KOPT-K1 (cell line): Measurements from ENCODE around the gene DPYSL3.

Experiments
- H3K27ac ChIP-seq: fragments of 200-600 bp; sonication (generic); 2 replicates; pipeline ENCODE4 v1.5.1; 2016; ENCODE audit warnings: antibody characterized with exemption, mild to moderate bottlenecking, low read depth, low read length; ENCODE audit not compliant: poor library complexity, severe bottlenecking
- H3K36me3 ChIP-seq: fragments of 200-600 bp; sonication (generic); 2 replicates; pipeline ENCODE4 v1.5.1; 2017; ENCODE audit warnings: antibody characterized with exemption, mild to moderate bottlenecking, low read length, moderate library complexity; ENCODE audit not compliant: insufficient read depth
- H3K9me3 ChIP-seq: fragments of 200-600 bp; sonication (generic); 2 replicates; pipeline ENCODE4 v1.5.1; 2017; ENCODE audit warnings: antibody characterized with exemption, low read length, mild to moderate bottlenecking; ENCODE audit not compliant: insufficient read depth, poor library complexity, severe bottlenecking

DPYSL3 gene

GRCh38 chr5:147396070-147396823, 113.6 kb downstream of the DPYSL3 start:
- H3K27ac ChIP-seq: no peak overlapping the region
- H3K36me3 ChIP-seq: no peaks in the 10 kb centered on the region
- no peaks in the 10 kb centered on the region for H3K9me3 ChIP-seq

- Histone ChIP-seq H3K36me3 (no peaks in the 10 kb centered on the region), H3K27ac (no peak overlapping the region), H3K9me3 (no peaks in the 10 kb centered on the region)
These were observed 115.8 kb downstream of the DPYSL3 start for GRCh38 chr5:147393874-147394672.

- Histone ChIP-seq H3K36me3 (no peaks in the 10 kb centered on the region), H3K27ac (no peak overlapping the region), H3K9me3 (no peaks in the 10 kb centered on the region)
These were observed 118.1 kb downstream of the DPYSL3 start for GRCh38 chr5:147391781-147392180.

DNA sequence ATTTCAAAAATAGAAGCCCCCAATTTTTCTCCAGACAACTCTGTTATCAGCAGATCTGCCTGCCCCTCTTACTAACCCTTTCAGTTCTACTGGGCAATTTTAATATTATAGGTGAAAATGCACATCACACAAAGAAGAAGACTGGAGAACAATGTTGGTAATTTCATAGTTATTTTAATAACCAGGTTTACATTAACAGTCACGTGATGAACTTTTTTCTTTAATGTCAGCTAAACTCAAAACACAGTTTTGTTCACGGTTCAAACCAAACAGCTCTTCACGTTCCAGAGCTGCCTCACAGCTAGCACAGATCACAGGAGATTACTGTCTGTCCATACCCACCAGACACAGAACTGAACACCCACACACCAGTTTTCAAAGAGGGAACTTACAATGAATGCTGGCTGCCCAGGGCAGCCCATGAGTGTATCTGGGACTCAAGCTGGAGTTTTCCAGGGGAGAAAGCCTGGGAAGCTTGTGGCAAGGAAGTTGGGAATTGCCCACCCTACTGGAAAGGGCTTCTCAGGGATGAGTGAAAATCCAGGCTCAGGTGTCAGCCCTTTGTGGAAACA, 119.1 kb downstream of the DPYSL3 start:
- Histone ChIP-seq H3K27ac (no peak overlapping the region), H3K36me3 (no peaks in the 10 kb centered on the region), H3K9me3 (no peaks in the 10 kb centered on the region)

- no peaks in the 10 kb centered on the region for H3K9me3 ChIP-seq
- H3K27ac ChIP-seq: no peak overlapping the region
- H3K36me3 ChIP-seq: no peaks in the 10 kb centered on the region
These were observed 121.4 kb downstream of the DPYSL3 start for GRCh38 chr5:147388184-147389108.

- Histone ChIP-seq H3K36me3 (no peaks in the 10 kb centered on the region), H3K27ac (no peak overlapping the region), H3K9me3 (no peaks in the 10 kb centered on the region)
These were observed 122.8 kb downstream of the DPYSL3 start for GRCh38 chr5:147387109-147387508.

GRCh38 chr5:147384346-147385193, 125.3 kb downstream of the DPYSL3 start:
- Histone ChIP-seq H3K36me3 (no peaks in the 10 kb centered on the region), H3K9me3 (no peaks in the 10 kb centered on the region), H3K27ac (no peak overlapping the region)

DNA sequence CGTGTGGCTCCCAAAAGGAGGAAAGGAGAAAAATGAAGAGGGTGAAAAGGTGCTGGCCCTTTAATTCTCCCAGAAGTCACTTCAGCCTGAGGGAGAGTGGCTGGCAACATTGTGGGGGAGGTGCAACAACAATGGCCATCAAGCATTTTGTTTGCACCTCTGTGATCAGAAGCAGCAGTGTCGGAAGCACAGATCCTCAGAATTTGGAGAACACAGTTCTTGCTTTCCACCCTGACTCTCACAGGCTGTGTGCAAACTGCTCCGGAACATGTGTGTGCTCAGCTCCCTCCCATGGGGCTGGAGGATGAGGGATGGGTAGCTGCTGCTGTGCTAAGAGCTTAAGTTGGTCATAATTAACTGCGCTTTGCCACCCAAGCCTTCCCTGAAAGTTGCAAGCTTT, 127.1 kb downstream of the DPYSL3 start:
- H3K36me3 ChIP-seq: no peaks in the 10 kb centered on the region
- H3K27ac ChIP-seq: no peak overlapping the region
- H3K9me3 ChIP-seq: no peaks in the 10 kb centered on the region

GRCh38 chr5:147381555-147381954, 128.3 kb downstream of the DPYSL3 start:
- no peak overlapping the region for H3K27ac ChIP-seq
- H3K36me3 ChIP-seq: no peaks in the 10 kb centered on the region
- H3K9me3 ChIP-seq: no peaks in the 10 kb centered on the region

GRCh38 chr5:147377682-147378081, 132.2 kb downstream of the DPYSL3 start:
- H3K36me3 ChIP-seq: no peaks in the 10 kb centered on the region
- no peaks in the 10 kb centered on the region for H3K9me3 ChIP-seq

GRCh38 chr5:147375151-147375550, 134.7 kb downstream of the DPYSL3 start:
- Histone ChIP-seq H3K9me3 (no peaks in the 10 kb centered on the region), H3K36me3 (no peaks in the 10 kb centered on the region), H3K27ac (no peak overlapping the region)

More at GRCh38 chr5:147377682-147378081, 132.2 kb downstream of the DPYSL3 start:
- H3K27ac ChIP-seq: no peak overlapping the region

DNA sequence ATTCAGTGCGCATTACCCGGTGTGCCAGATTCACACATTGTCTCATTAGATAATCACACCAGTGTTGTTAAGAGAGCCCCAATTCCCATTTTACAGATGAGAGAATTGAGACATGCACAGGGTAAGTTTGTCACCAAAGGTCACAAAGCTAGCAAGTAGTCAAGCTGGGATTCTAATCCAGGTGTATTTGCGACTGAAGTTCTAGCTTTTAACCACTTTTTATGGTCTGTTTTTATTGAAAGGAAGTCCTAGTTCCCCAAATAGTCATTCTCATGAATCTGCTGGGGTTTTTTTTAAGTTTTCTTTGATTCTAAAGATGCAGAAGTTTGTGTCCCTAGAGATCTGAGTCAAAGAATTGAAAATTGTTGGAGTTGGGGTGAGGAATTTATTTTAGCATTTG, 136.5 kb downstream of the DPYSL3 start:
- no peak overlapping the region for H3K27ac ChIP-seq
- no peaks in the 10 kb centered on the region for H3K9me3 ChIP-seq
- no peaks in the 10 kb centered on the region for H3K36me3 ChIP-seq

GRCh38 chr5:147372191-147372590, 137.7 kb downstream of the DPYSL3 start:
- Histone ChIP-seq H3K36me3 (no peaks in the 10 kb centered on the region), H3K9me3 (no peaks in the 10 kb centered on the region), H3K27ac (no peak overlapping the region)

DNA sequence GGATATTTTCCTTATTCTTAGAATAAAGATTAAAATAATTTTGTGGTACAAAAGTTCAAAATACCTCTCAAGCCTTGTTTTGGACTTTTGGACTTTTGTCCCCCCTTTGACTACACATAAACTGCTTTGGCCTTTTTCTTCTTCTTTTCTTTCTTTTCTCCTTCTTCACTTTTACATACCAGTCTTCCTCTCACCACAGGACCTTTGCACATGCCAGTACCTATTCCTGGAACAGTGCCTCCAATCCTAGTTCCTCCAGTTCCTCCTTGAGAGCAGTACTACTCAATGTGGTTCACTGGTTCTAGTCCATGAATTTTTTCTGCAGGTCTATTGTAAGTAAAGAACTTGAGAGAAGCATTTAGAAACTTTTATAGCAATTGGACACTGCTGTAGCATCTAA, 138.6 kb downstream of the DPYSL3 start:
- Histone ChIP-seq H3K27ac (no peak overlapping the region), H3K9me3 (no peaks in the 10 kb centered on the region), H3K36me3 (no peaks in the 10 kb centered on the region)
